Fibroblast of lung (primary cell): ENCODE measurements around the gene LRRC3B.

Experiments used
- CTCF ChIP-seq, 2 donors: IDR thresholded peaks in 1 of 2; conservative IDR thresholded peaks in 1 of 2; 1 replicate in 1 of 2; 2 replicates in 1 of 2; pipeline ENCODE4 v1.5.1; 2011 to 2012; ENCODE audit warnings: low read length in 2 of 2, control low read depth in 1 of 2, inconsistent platforms in 1 of 2, low read depth in 1 of 2, mild to moderate bottlenecking in 1 of 2
- EZH2 ChIP-seq: IDR thresholded peaks from 2 replicates; pipeline ENCODE4 v1.5.1; 2012; ENCODE audit warnings: low read length, control low read depth, mild to moderate bottlenecking; ENCODE audit errors: missing control alignments

GRCh38 chr3:26655231-26655630 is 32.7 kb downstream of the LRRC3B start:
- TF ChIP-seq CTCF (conservative IDR thresholded peaks at IDR 0.05 in 1 of 2, IDR thresholded peaks at IDR 0.05 in 1 of 2; ENCODE audit: low read depth in 1 of 2, low read length in 2 of 2) (no peak), EZH2 (no peak)
